Measurements from ENCODE around the gene WDR87. TPM values are rescaled to one million over a fixed set of nuclear protein-coding genes. Genes with fewer than 3 reads are reported as not detected.

The WDR87 gene
- total and polyA plus RNA-seq, 10 donors: not detected

DNA sequence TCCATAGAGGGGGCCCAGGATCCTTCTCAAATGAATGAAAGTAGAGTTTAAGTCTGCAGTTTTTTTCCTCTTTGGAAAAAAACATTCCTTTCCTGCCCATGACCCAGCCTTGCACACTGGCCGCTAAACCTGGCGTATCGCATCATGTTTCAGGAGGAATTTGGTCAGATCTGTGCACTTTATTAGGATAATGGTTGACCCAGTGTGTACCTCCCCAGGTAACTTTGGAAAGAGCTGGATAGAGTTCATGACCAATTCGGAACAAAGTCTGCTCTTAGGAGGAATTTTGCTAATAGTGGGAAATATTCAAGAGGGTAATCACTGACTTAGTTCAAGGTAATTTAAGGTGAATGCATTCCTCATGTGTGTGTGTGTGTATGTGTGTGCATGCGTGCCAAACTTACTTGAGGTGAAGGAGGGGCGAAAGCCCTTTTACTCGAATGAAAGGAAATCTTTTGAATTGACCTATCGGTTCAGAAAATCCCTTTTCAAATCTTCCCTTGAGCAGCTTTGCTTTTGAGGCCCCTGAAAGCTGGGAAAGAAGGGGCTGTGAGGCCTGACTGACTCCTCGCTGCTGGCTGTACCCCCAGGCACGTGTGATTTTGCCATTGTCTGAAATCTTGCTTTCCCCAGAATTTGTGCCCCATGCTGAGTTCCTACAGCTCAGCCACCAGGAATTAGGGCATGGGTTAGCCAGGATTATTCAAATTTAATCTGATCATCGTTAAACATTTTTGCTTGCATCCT is 47.0 kb upstream of the WDR87 start:
- intact Hi-C loops (cut with DNase I; ENCODE audit: low total_unique reads): no loop called here
- WGBS, 5 donors: 84 to 91% (median 89%) methylated on average over 11 of the region's 11 CpGs
- H3K27ac ChIP-seq: peak overlapping the region in 1 of 8 donors; percentile 70
- TF ChIP-seq, protein P1, sequence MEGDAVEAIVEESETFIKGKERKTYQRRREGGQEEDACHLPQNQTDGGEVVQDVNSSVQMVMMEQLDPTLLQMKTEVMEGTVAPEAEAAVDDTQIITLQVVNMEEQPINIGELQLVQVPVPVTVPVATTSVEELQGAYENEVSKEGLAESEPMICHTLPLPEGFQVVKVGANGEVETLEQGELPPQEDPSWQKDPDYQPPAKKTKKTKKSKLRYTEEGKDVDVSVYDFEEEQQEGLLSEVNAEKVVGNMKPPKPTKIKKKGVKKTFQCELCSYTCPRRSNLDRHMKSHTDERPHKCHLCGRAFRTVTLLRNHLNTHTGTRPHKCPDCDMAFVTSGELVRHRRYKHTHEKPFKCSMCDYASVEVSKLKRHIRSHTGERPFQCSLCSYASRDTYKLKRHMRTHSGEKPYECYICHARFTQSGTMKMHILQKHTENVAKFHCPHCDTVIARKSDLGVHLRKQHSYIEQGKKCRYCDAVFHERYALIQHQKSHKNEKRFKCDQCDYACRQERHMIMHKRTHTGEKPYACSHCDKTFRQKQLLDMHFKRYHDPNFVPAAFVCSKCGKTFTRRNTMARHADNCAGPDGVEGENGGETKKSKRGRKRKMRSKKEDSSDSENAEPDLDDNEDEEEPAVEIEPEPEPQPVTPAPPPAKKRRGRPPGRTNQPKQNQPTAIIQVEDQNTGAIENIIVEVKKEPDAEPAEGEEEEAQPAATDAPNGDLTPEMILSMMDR (IDR thresholded peaks at IDR 0.05 in 8 of 11, conservative IDR thresholded peaks at IDR 0.05 in 3 of 11): no peak
- TF ChIP-seq POLR2AphosphoS5 (IDR thresholded peaks at IDR 0.05) (no peak), POLR2A (IDR thresholded peaks at IDR 0.05) (no peak)
- no peak overlapping the region for H3K4me3 ChIP-seq
- H3K4me1 ChIP-seq: peaks cover 6 to 72% (median 16%) of the 10 kb centered on the region in 6 donors
- no peaks in the 10 kb centered on the region for H3K36me3 ChIP-seq
- H3K9me3 ChIP-seq: peaks cover 0 to 5% (median 2%) of the 10 kb centered on the region in 8 donors
- no peaks in the 10 kb centered on the region for H3K27me3 ChIP-seq (replicated peaks in 1 of 7)
- DNase-seq: no peak

DNA sequence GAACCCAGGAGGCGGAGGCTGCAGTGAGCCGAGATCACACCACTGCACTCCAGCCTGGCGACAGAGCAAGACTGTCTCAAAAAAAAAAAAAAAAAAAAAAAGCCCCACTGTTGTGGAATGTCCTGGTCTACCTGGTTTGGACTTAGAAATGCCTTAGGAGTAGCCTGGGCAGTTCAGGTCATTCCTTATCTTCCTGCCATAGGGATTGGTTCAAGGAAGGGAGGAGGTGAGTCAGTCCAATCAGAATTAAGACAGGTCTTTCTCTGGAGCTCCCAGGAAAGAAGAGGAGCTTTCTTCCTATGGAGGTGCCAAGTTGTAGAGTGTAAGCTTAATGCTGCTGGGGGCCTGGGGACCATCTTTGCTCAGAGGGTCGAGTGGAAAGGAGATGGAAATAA is 45.4 kb upstream of the WDR87 start:
- Histone ChIP-seq H3K4me1 (peaks cover 6 to 58% (median 14%) of the 10 kb centered on the region in 6 donors), H3K4me3 (no peak overlapping the region), H3K36me3 (no peaks in the 10 kb centered on the region), H3K9me3 (no peaks in the 10 kb centered on the region), H3K27ac (peak overlapping the region in 5 of 8 donors; percentile 7 to 70 (median 44)), H3K27me3 (replicated peaks in 1 of 7) (no peaks in the 10 kb centered on the region)
- DNase-seq: no peak
- WGBS, 5 donors: 66 to 84% (median 74%) methylated on average over 4 of the region's 4 CpGs
- intact Hi-C loops (cut with DNase I; ENCODE audit: low total_unique reads): no loop called here
- TF ChIP-seq POLR2A (IDR thresholded peaks at IDR 0.05) (no peak), POLR2AphosphoS5 (IDR thresholded peaks at IDR 0.05) (no peak)
- TF ChIP-seq, protein P1 (IDR thresholded peaks at IDR 0.05 in 8 of 11, conservative IDR thresholded peaks at IDR 0.05 in 3 of 11): no peak

DNA sequence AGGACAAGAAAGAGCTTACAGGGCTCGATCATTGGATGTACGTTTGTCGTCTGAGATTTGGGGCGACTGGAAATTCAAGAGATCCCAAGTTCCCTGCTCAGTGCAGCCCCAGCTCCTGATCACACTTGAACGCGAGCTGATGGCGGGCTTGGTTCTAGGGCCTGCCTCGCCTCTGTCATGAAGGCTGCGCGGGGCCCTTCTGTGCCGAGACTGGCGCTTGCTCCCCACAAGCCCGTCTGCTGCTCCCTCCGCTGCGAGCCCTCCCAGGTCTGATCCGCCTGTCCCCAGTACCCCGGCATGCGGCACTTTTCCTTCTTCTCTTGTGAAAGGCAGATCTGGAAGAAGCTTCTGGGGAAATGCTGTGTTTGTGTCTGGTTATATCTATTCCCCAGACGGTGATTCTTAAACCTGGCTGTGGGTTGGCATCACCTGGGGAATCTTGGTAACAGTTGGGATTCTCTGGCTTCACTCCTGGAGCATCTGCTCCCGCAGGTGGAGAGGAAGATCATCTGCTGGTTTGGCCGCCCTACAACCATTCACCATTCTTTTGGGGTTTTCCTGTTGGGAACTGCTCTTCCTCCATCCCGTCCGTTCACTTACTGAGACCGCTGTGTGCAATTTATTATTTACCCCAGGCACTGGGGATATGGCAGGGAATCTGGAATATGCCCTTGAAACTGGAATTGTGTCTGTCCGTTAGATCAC is 44.2 kb upstream of the WDR87 start:
- TF ChIP-seq, protein P1 (IDR thresholded peaks at IDR 0.05 in 8 of 11, conservative IDR thresholded peaks at IDR 0.05 in 3 of 11): no peak
- Histone ChIP-seq H3K4me1 (peaks cover 6 to 53% (median 14%) of the 10 kb centered on the region in 6 donors), H3K4me3 (no peak overlapping the region), H3K27ac (peak overlapping the region in 4 of 8 donors; percentile 19 to 70 (median 46)), H3K27me3 (replicated peaks in 1 of 7) (no peaks in the 10 kb centered on the region), H3K36me3 (no peaks in the 10 kb centered on the region), H3K9me3 (no peaks in the 10 kb centered on the region)
- WGBS, 5 donors: 82 to 91% (median 88%) methylated on average over 25 of the region's 25 CpGs
- intact Hi-C loops (cut with DNase I; ENCODE audit: low total_unique reads): no loop called here
- no peak for DNase-seq

DNA sequence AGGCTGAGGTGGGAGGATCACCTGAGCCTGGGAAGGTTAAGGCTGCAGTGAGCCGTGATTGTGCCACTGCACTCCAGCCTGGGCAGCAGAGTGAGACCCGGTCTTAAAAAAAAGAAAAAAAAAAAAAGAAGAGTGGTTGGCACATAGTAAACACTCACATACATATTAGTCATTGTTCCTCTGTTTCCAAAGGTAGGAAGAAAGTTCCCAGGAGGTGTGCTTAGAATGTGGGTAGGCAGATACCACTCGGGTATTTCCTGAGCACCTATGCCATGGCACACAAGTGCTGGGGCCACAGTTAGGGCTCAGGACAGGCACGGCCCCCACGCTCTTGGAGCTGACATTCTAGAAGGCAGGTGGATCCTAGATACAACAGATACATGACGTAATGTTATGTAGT is 42.0 kb upstream of the WDR87 start:
- Histone ChIP-seq H3K4me3 (no peak overlapping the region), H3K27ac (peak overlapping the region in 1 of 8 donors; percentile 37), H3K27me3 (replicated peaks in 1 of 7) (no peaks in the 10 kb centered on the region), H3K36me3 (peaks cover 0 to 8% (median 0%) of the 10 kb centered on the region in 6 donors), H3K9me3 (no peaks in the 10 kb centered on the region), H3K4me1 (peaks cover 5 to 33% (median 14%) of the 10 kb centered on the region in 6 donors)
- TF ChIP-seq, protein P1 (IDR thresholded peaks at IDR 0.05 in 8 of 11, conservative IDR thresholded peaks at IDR 0.05 in 3 of 11): no peak
- TF ChIP-seq POLR2A (IDR thresholded peaks at IDR 0.05) (no peak), POLR2AphosphoS5 (IDR thresholded peaks at IDR 0.05) (no peak)
- intact Hi-C loops (cut with DNase I; ENCODE audit: low total_unique reads): no loop called here
- WGBS, 5 donors: 85 to 91% (median 89%) methylated on average over 6 of the region's 6 CpGs
- no peak for DNase-seq

Measured in spleen (tissue), 11 donors.